ENCODE results near the gene TANC1. TPM values are rescaled to one million over a fixed set of nuclear protein-coding genes. Genes with fewer than 3 reads are reported as not detected.
A peak's percentile ranks its signal among the peaks of the same experiment; 100 is the strongest.

TANC1 gene
- total RNA-seq, 6 experiments from 2014 or later, result 22.4 to 27.7 (median 23.1) TPM

DNA sequence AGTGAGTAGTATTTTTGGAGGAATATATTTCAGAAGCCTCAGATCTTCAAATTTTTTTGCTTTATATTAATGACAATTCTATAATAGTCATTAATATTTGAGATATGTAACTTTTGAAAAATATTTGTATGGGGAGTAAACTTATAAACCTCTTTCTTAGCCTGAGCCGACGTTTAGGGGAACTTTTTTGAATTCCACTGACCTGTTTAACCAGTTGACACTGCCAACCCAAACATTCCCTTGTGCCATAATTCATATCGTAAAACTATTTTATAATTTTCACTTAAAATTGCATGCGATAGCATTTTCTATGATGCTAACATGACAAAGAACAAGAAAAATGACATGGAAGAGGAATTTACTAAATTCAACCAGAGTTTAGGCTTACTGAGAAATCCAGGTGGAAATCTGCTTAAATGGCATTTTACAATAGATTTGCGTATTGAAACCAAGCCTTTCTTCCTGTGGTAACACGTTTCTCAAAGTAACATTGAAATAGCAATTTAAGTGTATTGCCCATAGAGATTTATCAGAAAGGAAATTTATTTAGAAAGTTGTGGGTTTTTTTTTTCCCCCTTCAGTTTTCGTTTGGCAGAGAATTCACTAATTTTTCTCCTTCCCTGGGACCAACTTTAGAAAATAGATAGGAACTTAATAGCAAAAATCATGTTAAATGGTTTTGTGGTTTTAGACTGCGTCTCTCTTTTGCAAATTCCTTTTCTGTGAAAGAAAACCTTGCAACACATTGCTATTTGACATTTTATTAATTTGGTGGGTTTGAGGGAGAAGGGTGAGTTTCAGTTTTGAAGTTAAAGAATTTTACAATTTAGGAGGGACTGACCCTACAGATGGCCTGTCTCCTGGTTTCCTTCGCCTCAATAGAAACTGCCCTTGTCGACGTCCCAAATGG lies 77.4 kb downstream of the TANC1 start:
- Mint-ChIP-seq H3K9me3 (no peaks in the 10 kb centered on the region), H3K4me3 (no peak overlapping the region), H3K36me3 (ENCODE audit: low read depth) (peaks cover 17% of the 10 kb centered on the region), H3K4me1 (ENCODE audit: low read depth) (peaks cover 55% of the 10 kb centered on the region), H3K27me3 (ENCODE audit: insufficient read depth) (peaks cover 3% of the 10 kb centered on the region), H3K27ac (no peak overlapping the region)
- TF ChIP-seq, protein P1, sequence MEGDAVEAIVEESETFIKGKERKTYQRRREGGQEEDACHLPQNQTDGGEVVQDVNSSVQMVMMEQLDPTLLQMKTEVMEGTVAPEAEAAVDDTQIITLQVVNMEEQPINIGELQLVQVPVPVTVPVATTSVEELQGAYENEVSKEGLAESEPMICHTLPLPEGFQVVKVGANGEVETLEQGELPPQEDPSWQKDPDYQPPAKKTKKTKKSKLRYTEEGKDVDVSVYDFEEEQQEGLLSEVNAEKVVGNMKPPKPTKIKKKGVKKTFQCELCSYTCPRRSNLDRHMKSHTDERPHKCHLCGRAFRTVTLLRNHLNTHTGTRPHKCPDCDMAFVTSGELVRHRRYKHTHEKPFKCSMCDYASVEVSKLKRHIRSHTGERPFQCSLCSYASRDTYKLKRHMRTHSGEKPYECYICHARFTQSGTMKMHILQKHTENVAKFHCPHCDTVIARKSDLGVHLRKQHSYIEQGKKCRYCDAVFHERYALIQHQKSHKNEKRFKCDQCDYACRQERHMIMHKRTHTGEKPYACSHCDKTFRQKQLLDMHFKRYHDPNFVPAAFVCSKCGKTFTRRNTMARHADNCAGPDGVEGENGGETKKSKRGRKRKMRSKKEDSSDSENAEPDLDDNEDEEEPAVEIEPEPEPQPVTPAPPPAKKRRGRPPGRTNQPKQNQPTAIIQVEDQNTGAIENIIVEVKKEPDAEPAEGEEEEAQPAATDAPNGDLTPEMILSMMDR (IDR thresholded peaks at IDR 0.05), result no peak
- no peak for DNase-seq

DNA sequence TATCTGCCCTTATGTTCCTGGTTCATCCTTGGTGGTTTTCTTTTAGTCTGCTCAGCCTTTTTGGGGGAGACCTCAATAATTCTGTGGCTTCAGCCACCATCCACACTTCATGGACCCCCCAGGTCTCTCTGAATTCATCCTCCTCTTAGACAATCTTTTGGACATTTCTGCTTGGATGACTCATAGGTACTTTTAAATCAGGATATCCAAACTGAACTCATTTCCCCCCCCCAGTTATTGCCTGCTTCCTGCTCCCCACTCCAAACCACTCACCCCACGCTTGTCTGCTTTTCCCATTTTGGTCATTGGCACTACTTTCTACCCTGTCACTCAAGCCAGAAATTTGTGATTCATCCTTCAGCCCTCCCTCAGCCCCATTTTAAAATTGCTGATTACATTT lies 78.5 kb downstream of the TANC1 start:
- Mint-ChIP-seq H3K27ac (peak overlapping the region; percentile 78), H3K4me1 (ENCODE audit: low read depth) (peaks cover 65% of the 10 kb centered on the region), H3K4me3 (peak overlapping the region; percentile 46)

DNA sequence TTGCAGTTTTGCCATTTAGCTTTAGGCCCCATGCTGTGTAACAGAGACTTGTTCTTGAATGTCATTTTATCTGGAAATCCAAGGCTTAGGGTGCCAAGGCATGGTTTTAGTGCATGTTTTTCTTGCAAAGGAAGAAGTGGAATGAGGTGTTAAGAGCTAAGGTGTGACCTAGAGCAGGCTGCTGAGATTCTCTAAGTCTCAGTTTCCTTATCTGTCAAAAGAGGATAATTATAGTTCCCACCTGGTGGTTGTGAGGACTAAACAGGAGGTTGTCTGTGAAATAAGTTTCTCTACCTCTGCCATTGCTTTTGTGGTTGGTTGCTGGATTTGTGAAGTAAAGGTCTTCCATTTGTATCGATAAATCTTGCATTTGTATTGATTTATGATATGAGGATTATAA lies 82.0 kb downstream of the TANC1 start:
- no peak overlapping the region for H3K4me3 Mint-ChIP-seq
- H3K4me1 Mint-ChIP-seq (ENCODE audit: low read depth), result peaks cover 87% of the 10 kb centered on the region
- H3K27ac Mint-ChIP-seq, result no peak overlapping the region
- H3K36me3 Mint-ChIP-seq (ENCODE audit: low read depth), result peaks cover 14% of the 10 kb centered on the region
- peaks cover 3% of the 10 kb centered on the region for H3K27me3 Mint-ChIP-seq (ENCODE audit: insufficient read depth)
- no peak for DNase-seq
- no peaks in the 10 kb centered on the region for H3K9me3 Mint-ChIP-seq
- TF ChIP-seq, protein P1 (IDR thresholded peaks at IDR 0.05), result no peak

More for the DNA sequence above, 78.5 kb downstream of the TANC1 start:
- H3K27me3 Mint-ChIP-seq (ENCODE audit: insufficient read depth), result peaks cover 3% of the 10 kb centered on the region
- peaks cover 14% of the 10 kb centered on the region for H3K36me3 Mint-ChIP-seq (ENCODE audit: low read depth)
- TF ChIP-seq, protein P1 (IDR thresholded peaks at IDR 0.05), result no peak
- no peak for DNase-seq
- H3K9me3 Mint-ChIP-seq, result no peaks in the 10 kb centered on the region

DNA sequence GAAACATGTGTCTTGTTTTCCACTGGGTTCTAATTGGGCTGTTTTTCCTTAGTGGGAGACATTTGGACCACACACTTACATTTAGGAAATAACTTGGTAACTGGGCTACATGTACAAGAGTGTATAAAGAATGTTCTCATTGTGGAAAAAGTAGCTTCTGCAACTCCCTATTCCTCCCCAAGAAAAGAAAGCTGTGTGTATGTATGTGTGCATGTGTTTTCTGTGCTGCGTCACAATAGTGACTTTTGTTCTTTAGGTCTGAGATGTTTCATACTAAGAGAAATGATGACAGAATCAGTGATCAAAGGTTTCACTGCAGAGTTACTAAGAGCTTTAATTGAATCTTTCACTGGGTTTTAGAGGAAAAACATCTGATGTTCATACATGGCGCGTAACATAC lies 82.7 kb downstream of the TANC1 start:
- H3K27ac Mint-ChIP-seq, result no peak overlapping the region
- no peaks in the 10 kb centered on the region for H3K9me3 Mint-ChIP-seq
- DNase-seq, result no peak
- peaks cover 3% of the 10 kb centered on the region for H3K27me3 Mint-ChIP-seq (ENCODE audit: insufficient read depth)
- H3K4me1 Mint-ChIP-seq (ENCODE audit: low read depth), result peaks cover 84% of the 10 kb centered on the region
- TF ChIP-seq, protein P1 (IDR thresholded peaks at IDR 0.05), result no peak
- H3K4me3 Mint-ChIP-seq, result no peak overlapping the region
- peaks cover 14% of the 10 kb centered on the region for H3K36me3 Mint-ChIP-seq (ENCODE audit: low read depth)

DNA sequence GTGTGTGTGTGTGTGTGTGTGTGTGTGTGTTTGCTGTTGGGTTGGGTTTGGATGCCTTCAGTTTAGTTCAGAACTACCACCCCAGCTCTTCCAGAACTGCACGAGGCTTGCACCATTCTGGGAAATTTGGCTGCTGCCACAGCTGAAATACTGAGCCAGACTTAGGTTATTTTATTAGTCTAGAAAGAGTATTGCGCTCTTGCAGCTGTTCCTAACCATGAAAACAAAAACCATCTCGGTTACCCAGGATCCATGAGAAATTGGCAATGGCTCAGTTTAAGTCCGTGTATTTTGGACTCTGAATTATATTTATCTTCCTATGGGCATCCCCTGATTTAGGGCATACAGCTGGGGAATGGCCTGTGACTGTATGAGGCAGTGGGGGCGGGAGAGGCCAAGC lies 83.2 kb downstream of the TANC1 start:
- Mint-ChIP-seq H3K4me1 (ENCODE audit: low read depth) (peaks cover 79% of the 10 kb centered on the region), H3K4me3 (no peak overlapping the region), H3K9me3 (no peaks in the 10 kb centered on the region), H3K36me3 (ENCODE audit: low read depth) (peaks cover 14% of the 10 kb centered on the region), H3K27me3 (ENCODE audit: insufficient read depth) (peaks cover 3% of the 10 kb centered on the region), H3K27ac (peak overlapping the region; percentile 46; the same call in 1 of the 2 replicates)
- DNase-seq, result no peak
- TF ChIP-seq, protein P1 (IDR thresholded peaks at IDR 0.05), result no peak
